ENCODE results near the gene HTR7. TPM values are rescaled to one million over a fixed set of nuclear protein-coding genes. Genes with fewer than 3 reads are reported as not detected.

HTR7 gene
- total and polyA plus RNA-seq, 9 of the 15 experiments (the other 6 are each of a cell fraction or from before 2014, with no cell fraction given), result 0.07 to 0.33 (median 0.18) TPM

DNA sequence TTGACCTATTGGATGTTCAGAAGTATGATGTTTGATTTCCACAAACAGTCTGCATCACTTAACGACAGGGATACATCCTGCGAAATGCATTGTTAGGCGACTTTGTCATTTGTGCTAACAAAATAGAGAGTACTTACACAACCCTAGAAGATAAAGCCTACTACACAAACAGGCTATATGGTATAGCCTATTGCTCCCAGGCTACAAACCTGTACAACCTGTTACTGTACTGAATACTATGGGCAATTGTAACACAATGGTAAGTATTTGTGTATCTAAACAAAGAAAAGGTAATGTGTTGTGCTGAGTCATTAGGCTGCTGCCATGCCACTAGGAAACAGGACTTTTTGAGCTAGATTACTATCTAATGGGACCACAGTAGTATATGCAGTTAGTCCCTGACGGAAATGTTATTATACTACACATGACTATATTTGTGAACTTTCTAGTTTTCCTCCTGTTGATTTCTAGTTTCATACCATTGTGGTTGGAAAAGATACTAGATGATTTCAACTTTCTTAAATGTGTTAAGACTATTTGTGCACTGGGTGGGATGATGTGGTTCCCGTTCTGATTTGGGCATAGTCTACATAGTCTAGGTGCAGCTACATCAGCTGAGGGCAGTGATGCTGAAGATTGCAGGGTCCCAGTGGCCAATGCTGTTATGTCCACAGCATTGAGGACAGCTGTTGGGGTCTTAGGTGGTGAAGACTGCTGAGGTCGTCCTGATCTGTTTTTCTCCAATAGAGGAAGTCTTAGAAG, 161.7 kb downstream of the HTR7 start:
- POLR2A ChIA-PET, result no interaction called here
- H3K27me3 ChIP-seq (ENCODE audit: control insufficient read depth in 2 of 2, insufficient read depth in 2 of 2, low read length in 2 of 2), result no peaks in the 10 kb centered on the region
- WGBS (ENCODE audit: insufficient coverage, low coverage, missing lambda C conversion rate), result 2% methylated on average over 5 of the region's 6 CpGs

More for the DNA sequence above, 161.7 kb downstream of the HTR7 start:
- H2AFZ ChIP-seq (ENCODE audit: low read depth, low read length), result no peak overlapping the region
- in situ Hi-C loops (cut with MboI), result no loop called here
- no peak for ATAC-seq
- H3K9ac ChIP-seq (ENCODE audit: insufficient read depth in 1 of 2, low read depth in 2 of 2, low read length in 2 of 2), result no peak overlapping the region
- intact Hi-C loops (cut with micrococcal nuclease), result no loop called here
- H3K4me1 ChIP-seq (replicated peaks in 1 of 2; ENCODE audit: control insufficient read depth in 2 of 2, insufficient read depth in 2 of 2, low read length in 2 of 2), result no peaks in the 10 kb centered on the region
- no peaks in the 10 kb centered on the region for H3K9me3 ChIP-seq (replicated peaks; ENCODE audit: control insufficient read depth, insufficient read depth, low read depth, low read length)
- no peak overlapping the region for H3K27ac ChIP-seq (ENCODE audit: extremely low read depth, low read depth, low read length)
- no peaks in the 10 kb centered on the region for H3K36me3 ChIP-seq (ENCODE audit: control insufficient read depth, insufficient read depth, low read length)
- H4K20me1 ChIP-seq (replicated peaks; ENCODE audit: control insufficient read depth, insufficient read depth, low read length), result no peaks in the 10 kb centered on the region
- DNase-seq (ENCODE audit: extremely low read depth in 1 of 4, low spot score in 3 of 4), result no peak
- no peaks in the 10 kb centered on the region for H3K79me2 ChIP-seq (ENCODE audit: control insufficient read depth, insufficient read depth, low read length)
- no peak for FAIRE-seq
- no TSS peak for BruUV-seq (replicated peaks)
- H3K4me2 ChIP-seq (ENCODE audit: insufficient read depth, low read length), result no peak overlapping the region
- TF ChIP-seq ZSCAN32 (CRISPR knock-in tag; IDR thresholded peaks at IDR 0.05), result no peak
- no peak for TF ChIP-seq ATF3 (IDR thresholded peaks at IDR 0.05)
- TF ChIP-seq ATF3 (CRISPR knock-in tag; conservative IDR thresholded peaks at IDR 0.05), result no peak
- no peak for TF ChIP-seq SP2 (IDR thresholded peaks at IDR 0.05; ENCODE audit: extremely low read depth, low read depth, low read length, poor library complexity, severe bottlenecking)
- no peak for TF ChIP-seq TAF15 (IDR thresholded peaks at IDR 0.05; ENCODE audit: low read depth, low read length)
- no peak for TF ChIP-seq HES1 (IDR thresholded peaks at IDR 0.05; ENCODE audit: low read depth)
- TF ChIP-seq, protein P1, sequence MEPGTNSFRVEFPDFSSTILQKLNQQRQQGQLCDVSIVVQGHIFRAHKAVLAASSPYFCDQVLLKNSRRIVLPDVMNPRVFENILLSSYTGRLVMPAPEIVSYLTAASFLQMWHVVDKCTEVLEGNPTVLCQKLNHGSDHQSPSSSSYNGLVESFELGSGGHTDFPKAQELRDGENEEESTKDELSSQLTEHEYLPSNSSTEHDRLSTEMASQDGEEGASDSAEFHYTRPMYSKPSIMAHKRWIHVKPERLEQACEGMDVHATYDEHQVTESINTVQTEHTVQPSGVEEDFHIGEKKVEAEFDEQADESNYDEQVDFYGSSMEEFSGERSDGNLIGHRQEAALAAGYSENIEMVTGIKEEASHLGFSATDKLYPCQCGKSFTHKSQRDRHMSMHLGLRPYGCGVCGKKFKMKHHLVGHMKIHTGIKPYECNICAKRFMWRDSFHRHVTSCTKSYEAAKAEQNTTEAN (CRISPR knock-in tag; IDR thresholded peaks at IDR 0.05), result no peak
- no peak for TF ChIP-seq ZNF586 (CRISPR knock-in tag; conservative IDR thresholded peaks at IDR 0.05)
- TF ChIP-seq KDM2B (CRISPR knock-in tag; IDR thresholded peaks at IDR 0.05), result no peak
- no peaks in the 10 kb centered on the region for H3K9me1 ChIP-seq (ENCODE audit: control insufficient read depth, insufficient read depth, low read length)
- CTCF ChIA-PET (ENCODE audit: low intra/inter-chr PET ratio), result no interaction called here
- no peak overlapping the region for H3K4me3 ChIP-seq

Small RNAs within 50 kb of the gene (small RNA-seq; reads per million reads assigned to genes)
- not detected for gene RF00019

Other genes starting within 250 kb of the HTR7 start
- 37.3 and 48.8 TPM in 2 replicates for gene RPP30, start 13.9 kb upstream of the HTR7 start, total RNA-seq (2014; rRNA removed)
- gene RPP30, start 13.9 kb upstream of the HTR7 start, total RNA-seq (2014; rRNA removed; fragmentation: Illumina TruSeq; extraction: Trizol), result 69.1 and 80.5 TPM in 2 replicates
- gene RPP30, start 13.9 kb upstream of the HTR7 start, total RNA-seq (2015; rRNA removed; fragmentation: Illumina TruSeq; extraction: Trizol), result 64.1 and 73.3 TPM in 2 replicates
- 52.5 and 53.4 TPM in 2 replicates for gene RPP30, start 13.9 kb upstream of the HTR7 start, total RNA-seq (2021)
- gene RPP30, start 13.9 kb upstream of the HTR7 start, polyA plus RNA-seq (2011; rRNA removed), result 45.8 and 63.4 TPM in 2 replicates
- 59.8 and 76.2 TPM in 2 replicates for gene RPP30, start 13.9 kb upstream of the HTR7 start, polyA plus RNA-seq (2014; fragmentation: Illumina TruSeq; extraction: Trizol)
- gene RPP30, start 13.9 kb upstream of the HTR7 start, polyA plus RNA-seq (2014; fragmentation: Nextera tagmentation; extraction: Ambion mirVana), result 100 to 1,000 TPM; 166 to 170 TPM
- gene RPP30, start 13.9 kb upstream of the HTR7 start, polyA plus RNA-seq (2014; rRNA removed), result 63.9 and 76.3 TPM in 2 replicates
- not detected in 2 replicates for gene ANKRD1, start 63.0 kb upstream of the HTR7 start, total RNA-seq (2014; rRNA removed)
- not detected in 2 replicates for gene ANKRD1, start 63.0 kb upstream of the HTR7 start, total RNA-seq (2014; rRNA removed; fragmentation: Illumina TruSeq; extraction: Trizol)
- not detected in 2 replicates for gene ANKRD1, start 63.0 kb upstream of the HTR7 start, total RNA-seq (2015; rRNA removed; fragmentation: Illumina TruSeq; extraction: Trizol)
- gene ANKRD1, start 63.0 kb upstream of the HTR7 start, total RNA-seq (2021), result not detected in 2 replicates
- not detected in 2 replicates for gene ANKRD1, start 63.0 kb upstream of the HTR7 start, polyA plus RNA-seq (2011; rRNA removed)
- gene ANKRD1, start 63.0 kb upstream of the HTR7 start, polyA plus RNA-seq (2014; fragmentation: Illumina TruSeq; extraction: Trizol), result not detected in 2 replicates
- not detected for gene ANKRD1, start 63.0 kb upstream of the HTR7 start, polyA plus RNA-seq (2014; fragmentation: Nextera tagmentation; extraction: Ambion mirVana)
- gene ANKRD1, start 63.0 kb upstream of the HTR7 start, polyA plus RNA-seq (2014; rRNA removed), result not detected in 2 replicates

Measured in K562 (cell line).